Fibroblast of upper back skin (primary cell): ENCODE data around the gene POU6F2.
A peak's percentile ranks its signal among the peaks of the same experiment; 100 is the strongest.
"Not testable (repeated sequence)": the region's sequence is repeated elsewhere in the genome, so short reads cannot be mapped to it uniquely, and the experiment has no call there.

Experiments used
- DNase-seq: peaks from one replicate; pipeline ENCODE4 v3.0.0-alpha.2; 2013

The POU6F2 gene, protein sequence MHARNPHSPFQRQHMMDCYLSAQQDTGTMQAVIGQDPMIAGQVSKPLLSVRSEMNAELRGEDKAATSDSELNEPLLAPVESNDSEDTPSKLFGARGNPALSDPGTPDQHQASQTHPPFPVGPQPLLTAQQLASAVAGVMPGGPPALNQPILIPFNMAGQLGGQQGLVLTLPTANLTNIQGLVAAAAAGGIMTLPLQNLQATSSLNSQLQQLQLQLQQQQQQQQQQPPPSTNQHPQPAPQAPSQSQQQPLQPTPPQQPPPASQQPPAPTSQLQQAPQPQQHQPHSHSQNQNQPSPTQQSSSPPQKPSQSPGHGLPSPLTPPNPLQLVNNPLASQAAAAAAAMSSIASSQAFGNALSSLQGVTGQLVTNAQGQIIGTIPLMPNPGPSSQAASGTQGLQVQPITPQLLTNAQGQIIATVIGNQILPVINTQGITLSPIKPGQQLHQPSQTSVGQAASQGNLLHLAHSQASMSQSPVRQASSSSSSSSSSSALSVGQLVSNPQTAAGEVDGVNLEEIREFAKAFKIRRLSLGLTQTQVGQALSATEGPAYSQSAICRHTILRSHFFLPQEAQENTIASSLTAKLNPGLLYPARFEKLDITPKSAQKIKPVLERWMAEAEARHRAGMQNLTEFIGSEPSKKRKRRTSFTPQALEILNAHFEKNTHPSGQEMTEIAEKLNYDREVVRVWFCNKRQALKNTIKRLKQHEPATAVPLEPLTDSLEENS

DNA sequence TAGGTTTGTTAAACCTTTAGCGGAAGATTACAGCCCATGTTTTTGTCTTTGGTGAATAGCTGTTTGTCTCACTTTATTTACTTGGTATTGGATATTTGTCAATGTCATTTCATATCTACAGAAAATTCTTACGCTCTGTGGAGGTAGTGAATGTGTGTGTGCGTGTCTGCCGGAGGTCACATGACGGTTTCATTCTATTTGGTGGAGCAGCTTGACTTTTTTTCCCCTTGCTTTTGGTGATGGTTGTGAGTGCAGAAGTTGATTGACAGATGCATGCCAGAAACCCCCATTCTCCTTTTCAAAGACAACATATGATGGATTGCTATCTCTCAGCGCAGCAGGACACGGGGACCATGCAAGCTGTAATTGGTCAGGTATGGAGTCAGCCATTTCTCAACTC is at the start of gene POU6F2:
Gene POU6F2, plus strand, starts transcription at position 225 of the 400 bp plus-strand sequence. Its CDS starts 45 bp downstream, at position 270.
- no peak for DNase-seq

DNA sequence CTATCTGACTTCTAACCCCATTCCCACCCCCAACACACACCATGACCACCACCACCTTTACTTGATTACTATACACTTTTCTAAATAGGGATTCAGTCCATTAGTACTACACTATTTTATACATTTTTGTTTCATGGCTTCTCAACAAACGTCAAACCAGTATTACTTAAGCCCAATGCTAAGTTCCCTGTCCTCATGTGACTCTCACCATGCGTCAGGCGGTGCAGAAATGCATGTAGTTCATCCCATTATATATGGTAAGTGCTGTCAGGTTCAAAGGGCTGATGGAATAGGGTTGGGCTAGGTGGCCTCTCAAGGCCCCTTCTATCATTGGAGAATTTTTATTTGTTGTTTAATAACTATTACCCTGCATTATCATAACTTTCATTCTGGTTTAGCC is 49.2 kb upstream of the POU6F2 start:
- no peak for DNase-seq

GRCh38 chr7:38929460-38930171 is 48.1 kb upstream of the POU6F2 start:
- peak; percentile 22 for DNase-seq

DNA sequence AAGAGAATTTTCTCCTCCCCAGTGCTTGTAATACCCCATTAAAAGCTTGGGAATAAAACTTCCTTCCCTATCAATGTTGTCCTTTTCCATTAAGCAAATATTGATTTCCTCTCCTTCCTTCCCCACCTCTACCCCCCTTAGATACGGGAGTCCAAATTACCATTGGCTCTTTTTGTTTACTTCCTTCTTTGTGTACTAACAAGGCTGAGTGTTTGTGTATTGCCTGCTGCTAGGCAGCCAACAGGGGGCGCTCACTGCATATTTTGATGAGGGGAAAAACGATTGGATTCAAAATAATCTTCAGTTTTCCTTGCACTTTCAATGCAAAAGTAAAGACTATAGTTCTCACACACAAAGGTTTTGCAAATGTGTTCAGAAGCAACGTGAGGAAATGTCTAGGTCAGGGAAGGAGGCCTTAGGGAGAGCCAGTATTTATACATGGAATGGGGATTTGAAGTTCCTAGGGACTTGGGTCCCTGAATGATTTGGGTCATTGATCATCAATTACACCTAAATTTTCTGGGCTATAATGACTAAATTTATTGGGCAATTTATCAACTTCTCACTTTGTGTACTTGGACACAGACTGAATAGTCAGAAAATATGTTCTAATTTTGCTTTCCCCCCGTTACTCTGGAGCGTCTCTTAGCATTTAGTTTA is 45.1 kb upstream of the POU6F2 start:
- DNase-seq: peak; percentile 47

- peak; percentile 9 for DNase-seq
Observed at GRCh38 chr7:38934051-38934450, 43.7 kb upstream of the POU6F2 start.

GRCh38 chr7:38934536-38934935 is 43.2 kb upstream of the POU6F2 start:
- peak; percentile 20 for DNase-seq

DNA sequence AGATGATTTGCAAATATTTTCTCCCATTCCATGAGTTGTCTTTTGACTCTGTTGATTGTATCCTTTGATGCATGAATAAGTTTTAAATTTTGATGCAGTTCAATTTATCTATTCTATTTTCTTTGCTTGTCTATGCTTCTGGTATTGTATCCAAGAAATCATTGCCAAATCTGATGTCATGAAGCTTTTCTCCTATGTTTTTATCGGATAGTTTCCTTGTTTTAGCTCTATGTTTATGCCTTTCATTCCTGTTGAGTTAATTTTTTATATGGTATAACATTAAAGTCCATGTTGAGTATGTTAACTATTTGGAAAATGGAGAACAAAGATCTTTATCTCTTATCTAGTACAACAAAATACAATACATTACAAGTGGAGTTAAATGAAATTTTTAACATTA is 41.1 kb upstream of the POU6F2 start:
- no peak for DNase-seq

GRCh38 chr7:38938001-38938485 is 39.7 kb upstream of the POU6F2 start:
- DNase-seq: no peak

DNA sequence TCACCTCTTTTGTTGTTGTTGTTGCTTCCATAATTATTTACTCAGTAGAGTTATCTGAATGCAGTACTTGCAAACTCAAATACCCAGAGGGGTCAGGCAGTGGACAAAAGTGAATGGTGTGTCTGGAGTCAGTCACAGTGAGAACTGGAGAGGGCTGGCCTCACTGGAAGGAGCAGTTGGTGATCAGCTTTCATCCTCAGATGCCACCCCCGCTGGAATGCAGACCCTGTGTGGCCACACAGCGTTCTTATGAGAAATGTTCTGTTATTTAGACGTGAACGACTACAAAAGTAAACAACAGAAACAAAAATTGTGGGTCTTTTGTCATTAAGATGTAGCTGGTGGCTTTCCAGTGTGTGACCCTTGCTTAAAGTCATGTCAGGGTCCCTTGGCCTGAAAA is 39.1 kb upstream of the POU6F2 start:
- DNase-seq: no peak

DNA sequence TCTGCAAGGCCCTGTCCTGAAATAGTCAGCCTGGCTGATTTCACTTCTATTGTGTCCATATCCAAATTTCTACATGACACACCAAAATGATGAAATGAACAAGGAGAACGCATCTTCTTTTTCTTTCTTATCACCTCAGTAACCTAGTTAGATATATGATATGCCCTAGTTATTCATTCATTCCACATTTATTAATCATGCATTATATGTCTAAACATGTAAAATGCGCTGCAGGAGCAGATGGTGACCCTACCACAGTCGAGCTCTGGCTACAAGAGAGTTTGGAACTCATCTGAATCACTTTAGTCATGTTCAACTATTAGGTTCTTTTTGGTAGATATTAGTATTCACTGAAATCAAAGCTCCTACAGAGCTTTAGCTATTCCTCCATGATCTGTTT is 36.9 kb upstream of the POU6F2 start:
- no peak for DNase-seq

- no peak for DNase-seq
Observed at GRCh38 chr7:38942431-38943051, 35.2 kb upstream of the POU6F2 start.

DNA sequence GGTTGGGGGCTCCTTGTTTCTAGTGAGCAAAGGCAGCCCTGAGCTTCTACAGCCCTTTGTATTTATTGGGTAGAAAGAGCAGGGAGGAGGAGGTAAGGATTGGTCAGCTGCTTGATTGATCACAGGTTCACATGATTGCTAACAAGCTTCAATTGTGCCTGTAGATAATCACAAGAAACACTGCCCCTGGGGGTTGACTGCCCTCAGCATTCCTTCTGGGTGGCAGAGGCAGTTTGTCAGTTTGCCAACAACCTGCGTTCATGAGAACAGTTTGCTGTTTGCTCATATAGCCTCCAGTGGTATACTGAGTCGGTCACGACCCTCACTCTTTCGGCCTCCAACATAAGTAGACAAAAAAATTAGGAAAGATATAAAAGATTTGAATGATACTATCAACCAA is 30.2 kb upstream of the POU6F2 start:
- not testable (repeated sequence) for DNase-seq

DNA sequence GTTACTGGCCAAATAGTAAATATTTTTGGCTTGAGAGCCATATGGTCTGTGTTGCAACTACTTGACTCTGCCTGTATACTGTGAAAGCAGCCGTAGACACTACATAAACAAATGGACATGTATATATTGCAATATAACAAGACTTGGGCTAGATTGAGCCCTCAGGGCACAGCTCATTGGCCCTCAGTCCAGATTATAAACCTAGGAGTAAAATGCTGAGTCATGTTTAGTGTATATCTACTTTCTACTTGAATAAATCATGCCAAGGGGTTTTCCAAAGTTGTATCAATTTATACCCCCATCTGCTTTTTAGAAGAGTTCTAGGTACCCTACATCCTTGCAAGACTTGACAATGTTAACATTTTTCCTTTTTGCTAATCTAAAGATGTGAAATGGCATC is 27.4 kb upstream of the POU6F2 start:
- DNase-seq: no peak

GRCh38 chr7:38951213-38951612 is 26.5 kb upstream of the POU6F2 start:
- DNase-seq: no peak

DNA sequence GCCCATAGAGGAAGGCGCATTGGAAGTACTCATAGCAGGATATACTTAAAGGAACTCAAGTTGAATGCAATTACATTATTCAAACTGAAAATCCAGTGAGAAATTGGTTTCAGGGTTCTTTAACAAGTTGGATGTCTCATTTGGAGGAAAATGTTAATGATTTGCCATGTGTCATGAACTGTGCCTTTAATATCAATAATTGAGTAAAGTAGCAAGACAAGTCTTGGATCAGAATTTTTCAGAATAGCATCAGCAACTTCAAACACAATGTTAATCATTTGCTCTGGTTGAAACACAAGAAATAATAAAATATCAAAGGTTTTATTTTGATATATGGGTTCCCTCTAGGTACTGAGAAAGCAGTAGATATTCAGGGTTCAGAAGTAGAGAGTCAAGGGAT is 24.5 kb upstream of the POU6F2 start:
- DNase-seq: no peak

- no peak for DNase-seq
Observed at GRCh38 chr7:38953971-38954370, 23.7 kb upstream of the POU6F2 start.

DNA sequence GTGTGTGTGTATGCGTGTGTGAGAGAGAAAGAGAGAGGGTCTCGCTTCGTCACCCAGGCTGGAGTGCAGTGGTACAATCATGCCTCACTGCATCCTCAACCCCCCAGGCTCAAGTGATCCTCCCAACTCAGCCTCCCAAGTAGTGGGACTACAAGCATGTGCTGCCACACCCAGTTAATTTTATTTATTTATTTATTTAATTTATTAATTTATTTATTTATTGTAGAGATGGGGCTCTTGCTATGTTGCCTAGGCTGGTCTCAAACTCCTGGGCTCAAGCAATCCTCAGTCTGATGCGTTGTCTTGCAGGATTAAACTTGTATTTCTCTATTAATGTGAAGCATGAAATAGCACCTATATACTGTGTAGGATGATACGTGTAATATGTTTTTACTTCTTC is 21.8 kb upstream of the POU6F2 start:
- DNase-seq: no peak

GRCh38 chr7:38962028-38962427 is 15.7 kb upstream of the POU6F2 start:
- DNase-seq: no peak

GRCh38 chr7:38964921-38965320 is 12.8 kb upstream of the POU6F2 start:
- no peak for DNase-seq

DNA sequence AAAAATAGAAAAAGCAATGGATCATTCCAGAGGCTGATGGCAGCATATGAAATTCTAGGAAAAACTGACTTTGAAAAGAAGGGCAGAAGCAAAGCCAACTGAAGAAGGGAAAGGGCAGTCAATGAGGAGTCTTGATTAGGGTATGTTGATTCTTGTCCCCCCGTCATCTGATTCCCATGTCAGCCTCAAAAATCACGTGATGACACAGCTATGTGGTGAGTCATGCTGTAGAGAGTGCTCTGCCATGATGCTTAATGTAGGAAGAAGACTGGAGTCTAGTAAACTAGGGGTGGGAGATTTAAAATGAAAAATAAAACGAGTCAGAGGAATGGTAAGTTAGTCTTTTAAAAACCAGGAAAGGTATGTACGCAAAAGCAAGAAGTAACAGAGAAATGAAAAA is 3.9 kb upstream of the POU6F2 start:
- no peak for DNase-seq

DNA sequence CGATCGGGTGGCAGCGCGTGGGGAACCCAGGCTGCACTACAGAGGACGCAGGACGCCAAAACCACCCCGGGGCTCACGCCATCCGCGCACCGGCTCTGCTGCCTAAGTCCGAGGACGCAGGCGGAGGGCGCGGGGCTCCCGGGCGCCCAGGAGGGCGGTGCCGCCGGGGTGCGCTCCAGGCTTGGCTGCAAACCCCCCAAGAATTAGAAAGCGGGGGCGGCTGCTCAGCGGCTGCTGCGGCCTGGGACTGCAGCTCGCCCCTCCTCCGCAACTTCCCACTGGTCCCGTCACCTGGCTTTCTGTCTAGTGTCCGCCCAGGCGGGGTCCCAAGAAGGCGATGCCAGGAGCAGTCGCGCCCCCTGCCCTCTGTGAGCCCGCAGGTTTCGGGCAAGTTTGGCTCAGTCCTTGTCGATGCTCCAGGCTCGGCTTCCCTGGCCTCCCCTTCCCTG is 1.7 kb upstream of the POU6F2 start:
- no peak for DNase-seq

DNA sequence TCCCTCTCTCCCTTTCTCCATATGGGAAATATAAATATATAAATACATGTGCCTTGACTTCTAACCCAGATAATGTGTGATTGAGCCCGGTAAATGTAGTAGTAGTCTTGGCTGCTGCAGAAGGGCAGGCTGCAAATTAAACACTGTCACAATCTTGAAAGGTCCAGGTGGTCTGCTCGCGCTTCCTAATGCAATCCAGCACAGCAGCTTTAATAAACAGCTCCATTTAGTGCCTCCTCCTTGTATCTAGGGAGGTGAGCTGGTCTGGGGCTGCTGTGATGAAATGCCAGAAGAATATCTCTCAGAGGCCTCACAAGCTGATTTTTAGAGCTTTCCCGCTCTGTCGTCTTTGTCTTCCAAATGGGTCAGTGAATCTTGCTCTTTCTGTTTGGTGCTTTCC is 782 bp downstream of the POU6F2 start:
- no peak for DNase-seq
